Measurements from ENCODE around the gene COLEC12.
"Not testable (repeated sequence)": the region's sequence is repeated elsewhere in the genome, so short reads cannot be mapped to it uniquely, and the experiment has no call there.

Gene COLEC12

DNA sequence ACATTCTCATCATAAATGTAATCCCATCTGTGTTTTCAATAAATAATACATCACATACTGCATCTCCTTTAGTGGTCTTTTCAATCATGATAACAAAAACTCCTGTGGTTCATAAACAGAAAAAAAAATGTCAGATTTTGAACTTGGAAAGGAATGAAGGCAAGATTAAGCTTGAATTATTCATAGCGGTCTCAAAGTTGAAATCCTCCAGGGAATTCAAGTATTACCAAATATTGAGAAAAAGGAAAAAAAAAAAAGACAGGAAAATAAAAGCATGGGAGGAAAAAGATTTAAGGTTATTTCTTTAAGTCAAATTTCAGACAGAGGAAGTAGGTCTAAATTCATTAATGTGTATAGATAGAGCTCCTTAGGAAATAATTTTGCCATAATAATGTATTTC is 92.1 kb downstream of the COLEC12 start:
- DNase-seq (ENCODE audit: low spot score): no peak

DNA sequence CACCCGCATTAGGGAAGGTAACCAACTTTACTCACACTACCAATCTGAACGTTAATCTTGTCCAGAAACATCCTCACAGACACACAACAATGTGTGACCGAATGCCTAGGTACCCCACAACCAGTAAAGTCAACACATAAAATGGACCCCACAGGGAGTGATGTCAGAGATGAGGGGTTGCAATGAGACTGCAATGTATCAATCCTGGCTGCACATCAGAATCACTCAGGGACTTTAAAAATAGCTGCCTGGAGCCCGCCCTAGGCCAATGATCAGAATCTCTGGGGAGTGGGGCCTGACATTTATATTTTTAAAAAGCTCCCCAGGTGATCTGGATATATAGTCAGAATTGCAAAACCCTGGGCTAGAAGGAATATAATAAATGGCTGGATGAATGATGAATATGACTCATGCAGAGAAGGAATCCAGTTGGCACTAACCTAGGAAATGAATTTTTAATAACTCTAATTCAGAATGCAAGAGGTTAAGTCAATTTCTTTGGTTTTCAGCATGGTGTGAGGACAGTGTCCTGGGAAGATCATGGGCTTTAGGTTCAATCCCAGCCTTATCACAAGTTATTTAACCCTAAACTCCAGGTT is 92.8 kb downstream of the COLEC12 start:
- DNase-seq (ENCODE audit: low spot score): no peak

DNA sequence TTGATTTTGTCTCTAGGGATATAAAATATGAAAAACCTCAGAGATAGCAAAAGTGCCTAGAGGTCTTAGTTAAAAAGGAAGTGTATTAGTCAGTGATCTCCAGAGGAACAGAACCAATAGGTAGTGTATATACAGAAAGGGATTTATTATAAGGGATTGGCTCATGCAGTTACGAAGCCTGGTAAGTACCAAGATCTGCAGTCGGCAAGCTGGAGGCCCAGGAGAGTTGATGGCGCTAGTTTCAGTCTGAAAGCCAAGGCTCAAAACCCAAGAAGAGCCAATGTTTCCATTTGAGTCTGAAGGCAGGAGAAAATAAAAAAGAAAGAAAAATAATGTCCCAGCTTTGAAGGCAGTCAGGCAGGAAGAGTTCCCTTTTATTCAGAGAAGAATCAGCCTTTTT is 93.3 kb downstream of the COLEC12 start:
- DNase-seq (ENCODE audit: low spot score): no peak

DNA sequence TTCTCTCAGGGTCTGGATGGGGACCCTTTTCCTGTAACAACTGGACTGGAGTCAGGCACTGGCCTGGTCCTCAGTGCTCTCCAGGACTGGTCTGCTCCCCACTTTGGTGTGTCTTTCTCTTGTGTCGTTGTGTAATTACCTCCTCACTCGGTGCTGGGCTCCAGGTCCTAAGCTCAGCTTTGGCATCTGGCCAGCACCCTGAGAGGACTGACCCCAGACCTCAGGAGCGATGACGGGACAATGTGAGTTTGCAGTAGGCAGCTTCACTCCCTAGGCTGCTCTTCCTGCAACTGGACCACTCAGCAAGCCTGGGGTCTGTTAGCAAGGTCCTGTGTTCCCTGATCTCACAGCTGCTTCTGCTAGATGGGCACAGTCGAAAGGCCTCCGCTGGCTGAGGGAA is 93.8 kb downstream of the COLEC12 start:
- DNase-seq (ENCODE audit: low spot score): no peak

DNA sequence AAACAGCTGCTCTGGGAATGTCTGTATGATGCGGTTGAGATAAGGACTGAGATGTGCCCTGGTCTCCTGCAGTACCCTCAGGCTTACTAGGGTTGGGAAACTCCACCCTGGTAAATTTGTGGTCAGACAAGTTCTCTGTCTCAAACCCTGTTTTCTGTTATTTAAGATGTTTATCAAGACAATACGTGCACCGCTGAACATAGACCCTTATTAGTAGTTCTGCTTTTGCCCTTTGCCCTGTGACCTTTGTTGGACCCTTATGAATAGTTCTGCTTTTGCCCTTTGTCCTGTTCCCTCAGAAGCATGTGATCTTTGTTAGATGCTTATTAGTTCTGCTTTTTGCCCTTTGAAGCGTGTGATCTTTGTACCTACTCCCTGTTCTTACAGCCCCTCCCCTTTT is 95.5 kb downstream of the COLEC12 start:
- not testable (repeated sequence) for DNase-seq (ENCODE audit: low spot score)

DNA sequence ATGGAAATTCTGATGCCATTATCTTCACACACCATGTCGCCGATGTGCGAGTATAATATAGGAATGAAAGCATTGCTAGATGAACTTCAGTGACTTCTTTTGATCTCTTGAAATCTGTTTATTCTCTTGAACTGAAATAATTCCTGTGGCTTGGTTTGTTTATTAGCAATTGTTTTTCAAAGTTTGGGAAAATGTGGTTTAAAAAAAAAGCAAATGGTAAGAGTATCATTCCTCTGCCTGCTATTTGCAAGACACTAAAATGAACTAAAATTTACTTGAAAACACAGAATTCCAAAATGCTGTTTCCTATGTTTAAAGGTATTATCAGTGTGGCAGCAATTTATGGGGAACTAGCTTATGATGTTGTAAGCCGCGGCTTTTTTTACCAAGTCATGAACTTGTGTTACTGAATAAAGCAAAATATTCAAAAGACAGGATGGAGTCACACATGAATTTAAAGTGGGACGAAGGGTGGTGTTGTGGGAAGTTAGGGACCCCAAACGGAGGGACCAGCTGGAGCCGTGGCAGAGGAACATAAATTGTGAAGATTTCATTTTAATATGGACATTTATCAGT is 96.4 kb downstream of the COLEC12 start:
- no peak for DNase-seq (ENCODE audit: low spot score)

DNA sequence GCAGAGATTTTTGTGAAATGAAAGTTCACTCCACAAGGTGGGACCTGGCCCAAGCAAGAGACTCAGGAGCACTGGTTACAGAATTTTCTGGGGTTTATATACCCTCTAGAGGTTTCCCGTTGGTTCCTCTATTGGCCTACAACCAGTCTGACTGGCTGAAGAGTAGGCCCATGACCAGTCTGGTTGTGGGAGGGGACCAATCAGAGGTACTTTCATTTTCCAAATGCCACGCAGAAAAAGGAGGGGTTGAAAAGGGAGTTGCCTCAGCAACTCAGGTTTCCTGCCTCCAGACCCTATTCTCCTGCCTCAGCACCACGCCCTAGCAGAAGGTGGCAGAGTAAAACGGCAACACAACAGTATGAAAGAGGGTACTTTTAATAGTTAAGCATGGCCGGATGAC is 98.4 kb downstream of the COLEC12 start:
- DNase-seq (ENCODE audit: low spot score): no peak

DNA sequence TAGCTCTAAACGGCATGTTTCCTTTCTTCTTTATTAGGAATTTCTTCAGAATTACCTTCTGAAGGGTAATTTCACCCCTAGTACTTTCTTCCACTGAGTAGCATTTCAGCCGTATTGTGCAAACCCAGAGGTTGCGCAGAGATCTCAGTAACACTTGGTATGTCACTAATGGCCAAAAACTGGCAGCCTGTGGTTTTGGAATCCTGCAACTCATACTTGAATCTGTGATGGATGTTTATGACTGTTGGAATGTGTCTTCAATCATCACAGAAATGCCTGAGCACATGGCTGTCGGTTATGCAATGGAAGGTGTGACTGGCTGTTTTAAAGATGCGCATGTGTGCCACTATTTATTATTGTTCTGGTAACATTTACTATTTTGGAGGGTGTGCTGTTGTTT is 100.0 kb downstream of the COLEC12 start:
- no peak for DNase-seq (ENCODE audit: low spot score)

DNA sequence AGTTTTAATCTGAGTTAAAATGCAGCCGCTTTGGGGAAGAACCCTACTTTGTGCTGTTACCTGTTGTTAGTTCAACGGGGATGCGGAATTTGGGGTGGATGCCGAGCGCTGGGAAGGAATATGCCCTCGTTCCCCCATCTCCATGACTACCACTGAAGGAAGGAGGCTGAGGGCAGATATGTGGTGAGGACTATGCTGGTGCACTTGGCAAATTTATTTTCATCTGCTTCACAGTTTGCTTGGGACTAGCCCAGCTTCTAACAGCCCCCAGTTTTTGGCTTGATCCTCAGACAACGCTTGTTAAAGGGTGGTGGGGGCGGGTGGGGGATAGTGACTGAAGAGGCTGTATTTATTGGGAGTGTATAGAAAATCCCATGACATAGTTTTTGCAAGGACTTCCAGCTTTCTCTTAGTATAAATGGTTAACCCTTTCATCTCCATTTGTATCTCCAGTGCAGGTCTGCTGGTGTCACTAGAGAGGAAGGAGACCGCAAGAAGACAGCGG is 100.8 kb downstream of the COLEC12 start:
- DNase-seq (ENCODE audit: low spot score): no peak

DNA sequence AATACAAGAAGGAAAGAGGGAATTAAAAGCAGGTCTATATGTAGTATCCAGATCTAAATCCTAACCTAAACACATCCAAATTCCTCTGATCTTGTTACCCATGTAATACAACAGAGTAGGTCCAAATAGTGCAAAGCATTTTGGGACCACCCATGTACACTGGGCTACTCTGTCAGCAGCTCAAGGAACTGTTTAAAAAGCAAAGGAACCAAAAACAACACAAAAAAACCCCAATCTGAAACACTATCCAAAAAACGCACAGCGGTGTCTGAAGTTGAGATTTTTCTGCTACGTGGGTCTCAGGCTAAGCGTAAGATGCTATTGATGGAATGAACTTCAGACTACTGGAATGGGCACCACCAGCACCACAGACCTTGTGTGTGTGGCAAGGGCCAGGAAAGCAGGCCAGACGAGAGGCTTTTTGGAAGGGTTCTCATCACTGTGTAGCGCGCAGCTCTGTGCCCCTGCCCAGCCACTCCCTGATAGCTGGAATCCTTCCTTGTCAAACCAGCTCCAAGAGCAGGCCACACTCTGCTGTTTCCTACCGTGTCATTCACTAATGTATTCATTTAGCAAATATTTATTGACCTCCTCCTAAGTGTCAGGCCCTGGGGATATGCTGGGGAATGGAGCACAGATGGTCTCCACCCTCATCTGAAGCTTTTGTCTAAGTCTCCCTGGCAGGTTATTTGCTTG is 101.4 kb downstream of the COLEC12 start:
- no peak for DNase-seq (ENCODE audit: low spot score)

DNA sequence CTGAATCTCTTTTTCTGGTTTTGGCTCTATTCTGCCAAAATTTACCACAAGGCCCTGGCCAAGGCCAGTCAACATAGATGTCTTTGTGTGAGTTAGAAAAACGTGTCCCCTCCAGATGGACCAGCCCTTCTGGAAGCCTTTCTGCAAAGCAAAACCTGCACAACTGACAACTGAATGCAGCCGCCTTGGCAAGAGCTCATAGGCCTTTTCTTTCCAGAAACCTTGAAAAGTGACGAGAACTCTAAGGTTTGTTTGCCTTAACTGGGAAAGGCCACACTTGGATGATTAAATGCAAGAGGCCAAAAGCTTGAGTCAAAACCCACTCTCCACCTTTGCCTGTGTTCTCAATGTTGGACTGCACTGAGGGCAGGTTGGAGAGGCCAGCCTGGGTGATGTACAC is 103.9 kb downstream of the COLEC12 start:
- no peak for DNase-seq (ENCODE audit: low spot score)

DNA sequence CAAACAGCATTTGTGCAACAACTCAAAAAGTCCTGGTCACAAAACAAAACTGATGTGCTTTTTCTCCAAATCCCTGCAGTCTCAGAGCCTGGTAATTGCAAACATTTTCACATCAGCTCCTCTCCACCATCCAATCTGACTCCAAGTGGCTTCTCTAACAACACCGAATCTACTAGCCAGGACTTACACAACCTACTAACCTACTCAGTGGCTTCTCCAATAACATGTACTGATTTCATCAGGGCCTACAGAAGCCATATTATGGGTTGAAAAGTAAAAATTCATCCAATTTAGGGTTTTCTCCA is 104.3 kb downstream of the COLEC12 start:
- DNase-seq (ENCODE audit: low spot score): no peak

DNA sequence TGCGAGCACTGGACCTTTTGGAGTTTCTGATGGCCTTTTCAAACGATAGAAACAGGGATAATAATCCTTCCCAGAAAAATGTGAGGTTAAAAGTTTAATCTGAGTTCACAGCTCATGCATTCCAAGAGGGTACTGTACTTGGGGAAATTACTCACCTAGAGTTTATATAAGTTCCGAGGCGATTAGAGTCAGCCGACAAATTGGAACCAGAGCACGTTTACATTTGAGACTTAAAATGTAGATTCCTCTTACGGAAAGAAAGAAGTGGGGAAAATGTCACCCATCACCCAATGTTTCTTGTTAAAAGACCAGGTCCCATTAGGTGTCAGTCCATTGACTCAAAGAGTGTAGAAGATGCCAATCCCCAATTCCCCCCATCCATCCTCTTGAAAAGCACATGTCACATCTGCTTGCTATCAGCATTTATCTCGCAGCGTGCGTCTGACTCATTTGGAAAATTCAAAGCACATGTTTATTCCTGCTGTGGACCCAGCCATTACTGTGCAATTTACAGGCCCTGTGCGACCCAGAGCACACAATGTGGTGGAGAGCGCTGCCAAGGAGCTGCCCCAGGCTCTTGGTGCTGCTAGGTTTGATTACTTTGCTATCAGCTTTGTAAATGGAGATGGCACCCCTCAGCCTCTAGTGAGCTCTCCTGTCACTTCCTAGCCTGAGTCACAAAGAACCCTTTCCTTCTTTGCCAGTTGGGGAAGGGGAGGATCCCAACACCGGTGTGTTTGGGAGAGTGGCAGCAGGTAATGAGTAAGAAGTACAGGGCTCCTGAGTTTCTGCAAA is 104.8 kb downstream of the COLEC12 start:
- no peak for DNase-seq (ENCODE audit: low spot score)

DNA sequence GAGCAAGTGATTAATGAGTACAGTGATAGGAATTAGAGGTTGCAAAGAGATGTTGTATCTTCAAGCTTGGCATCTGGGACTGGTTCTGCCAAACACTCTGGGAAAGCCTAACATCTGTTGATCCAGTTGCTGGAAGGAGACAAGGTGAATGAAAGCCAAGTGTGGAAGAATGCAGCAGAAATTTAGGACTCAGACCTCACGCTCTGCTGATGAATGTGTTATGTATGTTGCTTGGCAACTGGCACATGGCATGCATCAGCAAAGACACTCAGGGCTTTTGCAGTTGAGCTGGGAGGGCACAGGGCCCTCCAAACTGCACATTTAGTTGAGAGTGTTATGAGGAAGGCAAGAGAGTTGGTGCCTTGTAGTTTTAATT is 105.5 kb downstream of the COLEC12 start:
- no peak for DNase-seq (ENCODE audit: low spot score)

DNA sequence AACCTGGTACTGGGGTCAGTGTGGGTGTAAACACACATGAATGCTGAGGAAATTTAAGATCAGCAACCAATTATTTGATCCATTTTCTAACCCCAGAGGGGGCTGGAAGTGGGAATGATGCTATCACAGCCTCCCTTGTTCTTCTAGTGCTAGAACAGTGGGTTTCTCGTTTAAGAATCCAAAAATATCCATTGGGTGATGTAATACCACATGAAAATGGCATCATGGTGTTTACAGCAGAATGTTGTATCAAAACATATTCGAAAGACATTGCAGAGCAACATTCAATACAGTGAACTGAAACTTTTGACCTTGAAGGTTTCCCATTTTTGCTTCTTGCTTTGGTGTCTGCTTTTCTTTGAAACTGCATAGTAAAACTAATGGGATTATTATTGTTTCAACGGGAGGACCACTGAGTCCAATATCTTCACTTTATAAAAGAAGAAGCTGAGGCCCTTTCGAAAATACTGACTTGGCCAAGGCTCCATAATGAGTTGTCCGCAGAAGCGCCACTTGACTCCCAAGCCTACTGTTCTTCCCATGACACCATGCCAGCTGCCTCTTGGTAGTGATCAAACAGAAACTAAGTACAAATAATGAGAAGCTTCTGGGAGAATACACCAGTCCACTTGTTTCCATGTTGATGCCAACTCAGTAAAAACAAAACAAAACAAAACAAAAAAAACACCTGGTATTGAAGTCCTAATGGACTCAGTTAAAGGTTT is 106.1 kb downstream of the COLEC12 start:
- DNase-seq (ENCODE audit: low spot score): no peak

DNA sequence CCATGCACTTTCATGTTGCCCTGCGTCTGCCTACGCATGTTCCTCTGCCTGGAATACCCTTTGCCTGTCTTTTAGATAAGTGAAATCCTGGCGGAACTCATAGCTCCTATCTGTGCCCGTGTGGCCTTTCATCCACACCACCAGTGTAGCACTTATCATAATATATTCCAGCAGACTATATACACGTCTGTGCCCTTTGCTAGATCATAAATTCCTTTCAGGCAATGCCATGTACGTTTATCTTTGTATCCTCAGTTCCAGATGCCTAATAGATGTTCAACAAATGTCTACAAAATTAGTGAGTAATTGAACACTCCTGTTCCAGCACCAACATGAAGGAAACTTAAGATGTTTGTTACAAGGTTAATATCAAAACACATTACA is 106.9 kb downstream of the COLEC12 start:
- no peak for DNase-seq (ENCODE audit: low spot score)

DNA sequence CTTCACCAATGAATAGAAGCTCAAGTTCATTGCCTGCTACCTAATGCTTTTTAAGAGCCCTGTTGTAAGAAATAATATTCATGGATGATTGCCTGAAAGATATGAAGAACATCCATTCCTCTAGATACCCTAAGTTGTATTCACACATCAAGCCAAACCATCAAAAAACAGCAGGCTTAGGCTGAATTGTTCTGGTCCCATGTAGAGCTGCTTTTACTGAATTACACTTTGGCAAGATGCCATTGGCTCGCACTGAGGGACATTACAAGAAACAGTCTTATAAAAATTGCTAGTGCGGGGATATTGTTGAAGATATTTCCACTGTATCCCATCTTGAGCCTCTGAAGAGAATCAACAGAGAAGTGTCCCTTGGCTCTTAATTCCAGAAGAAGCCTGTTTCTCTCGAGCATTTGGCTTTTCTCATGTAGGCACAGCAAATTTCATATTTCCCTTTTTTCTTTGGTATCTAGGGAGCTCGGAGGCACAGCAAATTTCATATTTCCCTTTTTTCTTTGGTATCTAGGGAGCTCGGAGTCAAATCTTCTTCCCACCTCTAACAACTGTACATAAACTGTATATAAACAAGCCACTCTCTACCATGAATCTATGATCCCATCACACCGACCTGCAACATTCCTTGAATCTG is 107.5 kb downstream of the COLEC12 start:
- DNase-seq (ENCODE audit: low spot score): no peak

DNA sequence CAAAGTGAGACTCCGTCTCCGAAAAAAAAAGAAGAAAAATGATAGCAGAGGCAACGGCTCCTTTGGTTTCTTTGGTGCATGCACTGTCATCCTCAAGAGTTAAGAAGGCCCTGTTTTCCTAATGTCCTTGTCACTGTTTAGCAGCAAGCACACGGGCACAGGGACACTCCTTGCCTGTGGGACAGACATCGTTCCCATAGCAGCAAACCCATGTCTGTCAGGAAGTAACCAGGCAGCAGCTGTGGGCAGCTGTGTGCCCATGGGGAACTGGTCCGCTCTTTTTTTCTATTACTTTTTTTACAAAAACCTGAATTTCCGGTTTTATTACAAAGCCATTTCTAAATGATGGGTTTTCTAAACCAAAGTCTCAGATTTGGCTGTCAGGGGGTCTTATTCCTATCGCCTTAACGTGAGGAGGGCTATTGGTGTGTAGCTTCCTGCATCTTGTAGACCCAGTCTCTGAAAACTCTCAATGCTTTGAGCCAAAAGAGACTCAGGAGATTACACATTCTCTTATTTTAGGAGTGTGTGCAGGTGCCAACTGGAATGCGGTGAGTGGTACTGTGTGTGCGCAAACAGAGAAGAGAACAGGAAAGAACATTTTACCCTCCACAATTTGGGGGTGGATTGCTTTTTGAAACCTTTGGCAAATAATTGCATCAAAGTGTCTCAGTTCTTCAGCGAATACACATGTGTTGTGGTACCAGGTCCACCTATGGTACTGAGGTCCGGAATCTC is 109.6 kb downstream of the COLEC12 start:
- no peak for DNase-seq (ENCODE audit: low spot score)

DNA sequence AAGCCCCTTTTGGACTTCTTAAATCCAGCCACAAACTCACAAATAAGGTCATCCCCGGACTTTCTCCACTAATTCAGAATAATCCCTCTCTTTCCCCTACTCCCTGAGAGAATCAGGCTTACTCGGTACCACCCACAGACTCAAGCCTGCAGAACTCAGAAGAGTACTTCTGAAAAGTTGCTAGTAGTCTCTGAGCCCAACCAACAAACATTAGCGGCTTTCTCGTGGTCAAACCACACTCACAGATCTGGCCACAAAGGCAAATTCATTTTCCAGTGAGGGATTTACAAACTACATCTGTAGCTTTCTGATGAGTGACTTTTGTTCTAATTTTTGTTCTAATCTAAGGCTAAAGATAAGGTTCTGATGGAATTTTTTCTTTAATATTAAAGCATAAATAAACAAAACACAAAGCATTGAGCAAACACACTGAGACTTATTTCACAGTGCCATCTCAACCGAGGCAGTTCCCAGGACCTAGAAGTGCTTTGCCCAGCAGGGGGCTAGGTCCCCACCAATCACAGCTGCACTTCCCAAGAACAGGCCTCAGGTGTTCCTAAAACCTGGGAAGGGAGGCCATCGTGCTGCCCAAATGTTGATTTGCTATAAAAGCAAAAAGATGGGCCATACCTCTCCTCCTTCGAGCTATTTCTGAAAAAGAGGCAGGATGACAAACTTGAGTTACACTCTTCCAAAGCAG is 110.7 kb downstream of the COLEC12 start:
- DNase-seq (ENCODE audit: low spot score): no peak

DNA sequence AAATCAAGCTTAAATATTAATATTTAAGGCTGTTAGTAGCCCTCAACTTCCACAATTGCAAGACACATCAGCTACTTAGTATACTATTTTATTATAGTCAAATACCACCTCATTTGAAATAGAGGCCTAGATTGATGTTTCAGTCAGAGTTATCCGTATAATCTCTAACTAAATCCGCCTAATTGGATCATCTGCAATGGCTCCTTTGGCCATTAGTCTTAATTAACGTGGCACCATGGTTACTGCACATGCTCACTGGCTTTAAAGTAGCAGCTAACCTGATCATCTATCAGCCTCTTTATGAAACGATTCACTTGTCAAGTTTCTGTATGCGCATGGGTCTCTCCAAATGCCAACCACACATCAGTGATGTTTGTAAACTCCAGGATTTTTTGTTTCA is 112.3 kb downstream of the COLEC12 start:
- DNase-seq (ENCODE audit: low spot score): no peak

DNA sequence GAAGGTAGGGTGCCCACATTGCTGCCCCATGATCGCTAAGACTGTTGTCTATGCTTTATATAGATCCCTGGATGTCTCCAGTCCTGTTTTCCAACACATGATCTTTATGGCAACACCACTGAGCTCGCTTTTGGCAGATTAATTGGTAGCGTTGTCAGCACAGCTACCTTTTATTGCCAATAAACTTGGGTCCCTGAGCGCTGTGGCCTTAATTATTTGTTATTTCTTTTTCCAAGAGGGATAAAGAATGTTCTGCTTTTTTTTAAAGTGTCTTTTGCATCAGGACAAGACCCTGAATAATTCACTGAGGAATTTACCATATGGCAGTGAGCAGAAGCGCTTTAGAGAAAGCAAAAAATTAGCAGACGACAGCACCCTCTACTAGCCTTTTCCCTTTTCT is 113.5 kb downstream of the COLEC12 start:
- no peak for DNase-seq (ENCODE audit: low spot score)
